B cell (primary cell): ENCODE results near the gene CNTF. TPM values are rescaled to one million over a fixed set of nuclear protein-coding genes. Genes with fewer than 3 reads are reported as not detected.

Source experiments
- ATAC-seq: fragments of 200-7000 bp; cut with Tn5 transposase; one replicate; pipeline ENCODE4 v1.10.0; 2021; ENCODE audit warnings: low read depth, mild to moderate bottlenecking, moderate number of reproducible peaks, moderate library complexity
- CTCF ChIA-PET: fragments of 350-600 bp; sonication (Branson Sonifier 250); formaldehyde crosslinking; loops from one replicate; lab custom pipeline; 2021; ENCODE audit warnings: antibody characterized with exemption, inconsistent platforms; lab: Charles Lee
- POLR2A ChIA-PET: fragments of 350-600 bp; sonication (Branson Sonifier 250); formaldehyde crosslinking; loops from one replicate; lab custom pipeline; 2021; ENCODE audit warnings: antibody characterized with exemption; lab: Charles Lee
- DNase-seq: peaks from one replicate; pipeline ENCODE4 v3.0.0; 2013
- H2AFZ ChIP-seq: 2 replicates; pipeline ENCODE4 v1.6.1; 2012; ENCODE audit warnings: mild to moderate bottlenecking, low read depth, low read length; ENCODE audit not compliant: insufficient read depth, poor library complexity, severe bottlenecking
- H3K27ac ChIP-seq, 2 donors: 1 replicate in 1 of 2; 2 replicates in 1 of 2; pipeline ENCODE4 v1.5.1; 2012 to 2013; ENCODE audit warnings: low read length in 2 of 2, mild to moderate bottlenecking in 2 of 2, moderate library complexity in 1 of 2
- H3K27me3 ChIP-seq, 4 experiments: fragments of 200-600 bp in 1 of 4; sonication (generic) in 1 of 4; replicated peaks in 1 of 4; 1 replicate in 2 of 4; 2 replicates in 2 of 4; pipeline versions ENCODE4 v1.6.1 to v1.7.0; 2013 to 2016; ENCODE audit warnings: low read length in 3 of 4, mild to moderate bottlenecking in 2 of 4, mixed read lengths in 1 of 4, moderate library complexity in 1 of 4; ENCODE audit not compliant: insufficient read depth in 4 of 4, control insufficient read depth in 3 of 4; ENCODE audit errors: control extremely low read depth in 1 of 4
- H3K36me3 ChIP-seq, 2 experiments: replicated peaks in 1 of 2; 1 replicate in 1 of 2; 2 replicates in 1 of 2; pipeline versions ENCODE4 v1.6.1 to v1.7.1; 2013; ENCODE audit warnings: low read length in 1 of 2; ENCODE audit not compliant: insufficient read depth in 2 of 2, control insufficient read depth in 1 of 2; ENCODE audit errors: control extremely low read depth in 1 of 2, extremely low read depth in 1 of 2
- H3K4me1 ChIP-seq, 2 donors: fragments of 200-600 bp in 1 of 2; sonication (generic) in 1 of 2; 1 replicate in 1 of 2; 2 replicates in 1 of 2; pipeline versions ENCODE4 v1.5.1 to v1.6.1; 2013 to 2017; ENCODE audit warnings: low read length in 2 of 2; ENCODE audit not compliant: control insufficient read depth in 2 of 2, insufficient read depth in 2 of 2
- H3K4me2 ChIP-seq: replicated peaks from 2 replicates; pipeline ENCODE3; 2012; ENCODE audit warnings: mild to moderate bottlenecking, low read depth, low read length; ENCODE audit not compliant: poor library complexity, severe bottlenecking
- H3K4me3 ChIP-seq, 5 experiments: fragments of 200-600 bp in 1 of 5; sonication (generic) in 1 of 5; 1 replicate in 3 of 5; 2 replicates in 2 of 5; pipeline versions ENCODE4 v1.5.1 to v1.7.0; 2011 to 2016; ENCODE audit warnings: low read length in 4 of 5, mild to moderate bottlenecking in 4 of 5, low read depth in 2 of 5, control low read depth in 1 of 5, moderate library complexity in 1 of 5; ENCODE audit not compliant: insufficient read depth in 1 of 5; ENCODE audit errors: control extremely low read depth in 1 of 5, extremely low read depth in 1 of 5
- H3K79me2 ChIP-seq: fragments of 200-600 bp; sonication (generic); one replicate; pipeline ENCODE4 v1.6.0; 2016; ENCODE audit warnings: low read length; ENCODE audit not compliant: control insufficient read depth, insufficient read depth
- H3K9ac ChIP-seq: fragments of 200-600 bp; sonication (generic); 2 replicates; pipeline ENCODE4 v1.6.1; 2017; ENCODE audit warnings: mild to moderate bottlenecking, low read length, moderate library complexity
- H3K9me3 ChIP-seq, 3 donors: one replicate each; pipeline versions ENCODE4 v1.6.1 to v1.7.1; 2013; ENCODE audit warnings: low read length in 2 of 3; ENCODE audit not compliant: control insufficient read depth in 2 of 3, insufficient read depth in 1 of 3; ENCODE audit errors: control extremely low read depth in 1 of 3
- H4K20me1 ChIP-seq: 2 replicates; pipeline ENCODE4 v1.6.0; 2012; ENCODE audit warnings: mild to moderate bottlenecking, low read length; ENCODE audit not compliant: insufficient read depth, control insufficient read depth, poor library complexity, severe bottlenecking
- H3K27ac Mint-ChIP-seq: one replicate; pipeline ENCODE4 v1.8.0; 2021; ENCODE audit warnings: mixed read lengths
- H3K27me3 Mint-ChIP-seq: one replicate; pipeline ENCODE4 v1.8.0; 2021; ENCODE audit warnings: mixed read lengths
- H3K4me1 Mint-ChIP-seq: one replicate; pipeline ENCODE4 v1.8.0; 2021; ENCODE audit warnings: mixed read lengths
- H3K4me3 Mint-ChIP-seq: one replicate; pipeline ENCODE4 v1.8.0; 2021; ENCODE audit warnings: mixed read lengths
- H3K9me3 Mint-ChIP-seq: one replicate; pipeline ENCODE4 v1.8.0; 2022; ENCODE audit warnings: mixed read lengths; ENCODE audit not compliant: insufficient read depth
- CTCF ChIP-seq: fragments of 200-600 bp; IDR thresholded peaks from one replicate; pipeline ENCODE4 v1.8.0; 2022; ENCODE audit warnings: antibody characterized with exemption, mild to moderate bottlenecking
- EZH2 ChIP-seq: IDR thresholded peaks from 2 replicates; pipeline ENCODE4 v1.6.1; 2012; ENCODE audit warnings: borderline replicate concordance, low read depth, mild to moderate bottlenecking, moderate library complexity, low read length; ENCODE audit not compliant: insufficient read depth, poor library complexity, severe bottlenecking
- WGBS: methylation state at CpG from one replicate; pipeline ENCODE4 v1.1.5; 2013; ENCODE audit warnings: missing lambda C conversion rate; ENCODE audit not compliant: insufficient coverage; 5-methylcytosine and 5-hydroxymethylcytosine counted together
- intact Hi-C: fragments of 100-400 bp; cut with micrococcal nuclease; formaldehyde crosslinking; loops from one replicate; pipeline ENCODE4 v1.10.0; 2022
- polyA plus RNA-seq: library from polyadenylated mRNA; depleted of rRNA; stranded (reverse); fragments of >200 nt; gene quantifications from 2 replicates; pipeline ENCODE4 v1.2.3, GENCODE V29; 2012
- total RNA-seq, 2 donors: library from RNA; stranded (reverse); fragments of 120-200 nt in 1 of 2; gene quantifications; 1 replicate in 1 of 2; 2 replicates in 1 of 2; pipeline versions ENCODE4 v1.2.3 to v1.2.4, GENCODE V29; 2013 to 2022

Gene CNTF
- total and polyA plus RNA-seq, 2 donors (not counting 1 experiment from before 2014, with no cell fraction given) = 1.4 to 4.8 TPM

- Histone ChIP-seq H2AFZ (peak overlapping the region; percentile 7), H3K9ac (no peak overlapping the region), H3K27me3 (no peaks in the 10 kb centered on the region), H3K4me3 (no peak overlapping the region), H3K79me2 (no peaks in the 10 kb centered on the region), H3K27ac (no peak overlapping the region), H3K9me3 (no peaks in the 10 kb centered on the region), H4K20me1 (no peaks in the 10 kb centered on the region), H3K36me3 (no peaks in the 10 kb centered on the region), H3K4me1 (peaks cover 0 to 5% of the 10 kb centered on the region in 2 donors), H3K4me2 (no peak overlapping the region)
- H3K4me3 Mint-ChIP-seq = no peak overlapping the region
- TF ChIP-seq EZH2 (no peak), CTCF (peak; percentile 93)
- CTCF ChIA-PET = interaction anchor here (0.7 to 7.8 kb wide), 13 partner anchors 17 to 775 kb away, joined by 3 to 99 read pairs (median 4); no protein-coding TSS in a partner anchor
- no peaks in the 10 kb centered on the region for H3K9me3 Mint-ChIP-seq
- POLR2A ChIA-PET = no interaction called here
- H3K4me1 Mint-ChIP-seq = peaks cover 4% of the 10 kb centered on the region
- no peak overlapping the region for H3K27ac Mint-ChIP-seq
- DNase-seq (peak; percentile 81), ATAC-seq (peak; percentile 98)
- WGBS = 36% methylated on average over 6 of the region's 12 CpGs
- no peaks in the 10 kb centered on the region for H3K27me3 Mint-ChIP-seq
- intact Hi-C loops = loop anchor here (1.0 to 5.0 kb wide), 7 partner anchors 21 to 778 kb away; no protein-coding TSS in a partner anchor
Measured at GRCh38 chr11:58654079-58654907, 31.8 kb downstream of the CNTF start.

- no peak for TF ChIP-seq CTCF
- TF ChIP-seq EZH2 = no peak
- intact Hi-C loops = loop anchor here (1.0 to 5.0 kb wide), 7 partner anchors 20 to 777 kb away; no protein-coding TSS in a partner anchor
- DNase-seq (no peak), ATAC-seq (no peak)
- Mint-ChIP-seq H3K27me3 (no peaks in the 10 kb centered on the region), H3K27ac (no peak overlapping the region), H3K4me3 (no peak overlapping the region), H3K4me1 (peaks cover 4% of the 10 kb centered on the region), H3K9me3 (no peaks in the 10 kb centered on the region)
- WGBS = no CpG with 5 or more reads among the region's 1 CpG
- no peaks in the 10 kb centered on the region for H3K36me3 ChIP-seq
- H3K4me3 ChIP-seq = no peak overlapping the region
- H4K20me1 ChIP-seq = no peaks in the 10 kb centered on the region
- H3K27ac ChIP-seq = no peak overlapping the region
- no peak overlapping the region for H3K9ac ChIP-seq
- peaks cover 0 to 5% of the 10 kb centered on the region in 2 donors for H3K4me1 ChIP-seq
- no peaks in the 10 kb centered on the region for H3K79me2 ChIP-seq
- ChIA-PET POLR2A (no interaction called here), CTCF (interaction anchor here (0.7 to 7.8 kb wide), 13 partner anchors 8 to 775 kb away, joined by 3 to 99 read pairs (median 4); no protein-coding TSS in a partner anchor)
- H3K4me2 ChIP-seq = no peak overlapping the region
- H3K27me3 ChIP-seq = no peaks in the 10 kb centered on the region
- H3K9me3 ChIP-seq = no peaks in the 10 kb centered on the region
- no peak overlapping the region for H2AFZ ChIP-seq
Measured at GRCh38 chr11:58654908-58655296, 32.4 kb downstream of the CNTF start.
